Globus pallidus (tissue), 1 donor: ENCODE data around the gene SDK2.

Source experiments
- DNase-seq: peaks from one replicate; pipeline ENCODE4 v3.0.0-alpha.2; 2015; ENCODE audit warnings: low spot score

The SDK2 gene

DNA sequence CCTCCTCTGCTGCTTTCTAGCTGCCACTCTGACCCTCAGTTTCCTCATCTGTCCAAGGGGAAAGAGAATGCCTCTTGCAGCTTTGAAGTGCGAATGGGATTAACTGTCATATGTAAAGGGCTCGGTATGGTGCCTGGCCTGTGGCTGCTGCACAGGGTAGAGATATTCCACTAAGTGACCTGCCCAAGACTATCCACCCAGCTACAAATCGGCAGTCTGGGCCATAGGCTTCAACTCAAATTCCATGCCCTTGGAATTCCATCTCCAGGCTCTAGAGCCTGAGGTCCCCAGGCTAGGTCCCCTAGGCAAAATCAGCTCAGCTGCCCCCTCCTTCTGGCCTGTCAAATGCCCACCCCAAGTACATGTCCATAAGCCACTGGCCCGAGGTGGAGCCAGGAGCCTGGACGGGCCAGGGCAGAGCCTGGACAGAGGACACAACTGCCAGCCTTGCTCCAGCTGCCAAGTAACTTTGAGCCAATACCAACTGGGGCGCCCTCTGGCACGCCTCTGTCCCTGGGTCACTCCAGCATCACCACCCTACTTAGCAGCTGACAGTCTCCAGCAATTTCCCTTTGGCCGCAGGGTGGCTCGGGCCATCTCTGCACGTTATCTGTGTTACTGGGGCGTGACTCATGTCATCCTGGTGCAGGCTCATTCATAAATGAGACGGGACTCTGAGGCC, 57.2 kb downstream of the SDK2 start:
- DNase-seq: peak; percentile 5

DNA sequence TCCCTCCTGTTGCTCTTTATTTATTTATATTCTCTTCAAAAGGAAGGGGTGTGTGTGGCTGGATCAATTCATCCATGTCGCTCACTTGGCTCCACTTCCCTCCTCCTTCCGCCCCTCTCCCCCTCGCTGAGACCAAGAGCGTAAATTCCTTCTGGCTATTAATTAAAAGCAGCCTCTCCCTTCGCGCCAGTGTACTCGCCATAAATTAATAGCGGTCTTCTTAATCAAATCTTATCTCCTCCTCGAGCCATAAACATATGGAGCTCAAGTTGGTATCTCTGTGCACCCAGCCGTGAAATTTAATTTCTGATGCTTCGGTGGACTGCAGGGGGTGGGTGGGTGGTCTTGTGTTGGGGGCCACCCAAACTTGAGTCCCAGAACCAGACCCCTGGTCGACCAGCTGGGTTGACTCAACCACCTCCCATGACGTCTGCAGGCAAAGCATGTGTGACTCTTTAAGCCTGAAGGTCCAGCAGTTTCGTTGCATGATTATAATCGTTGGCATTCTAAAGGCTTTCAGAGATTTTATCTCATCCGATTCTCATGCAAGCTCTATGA, 57.9 kb downstream of the SDK2 start:
- no peak for DNase-seq

DNA sequence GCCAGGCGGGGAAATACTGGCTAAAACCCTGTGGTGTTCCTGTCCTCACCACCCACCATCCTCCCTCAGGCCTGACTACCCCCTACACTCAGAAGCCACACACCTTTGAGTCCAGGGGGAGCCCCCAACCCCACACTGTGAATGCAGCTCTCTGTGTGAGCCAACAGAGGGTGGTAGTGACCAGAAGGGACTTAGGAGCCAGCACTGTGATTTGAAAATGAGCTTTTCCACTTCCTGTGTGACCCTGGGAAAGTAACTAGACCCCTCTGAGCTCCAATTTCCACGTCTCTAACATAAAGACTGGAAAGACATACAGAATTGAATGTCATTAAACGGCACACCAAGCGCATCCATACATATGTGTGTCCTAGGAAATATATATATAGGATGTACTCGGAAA, 58.7 kb downstream of the SDK2 start:
- DNase-seq: no peak

DNA sequence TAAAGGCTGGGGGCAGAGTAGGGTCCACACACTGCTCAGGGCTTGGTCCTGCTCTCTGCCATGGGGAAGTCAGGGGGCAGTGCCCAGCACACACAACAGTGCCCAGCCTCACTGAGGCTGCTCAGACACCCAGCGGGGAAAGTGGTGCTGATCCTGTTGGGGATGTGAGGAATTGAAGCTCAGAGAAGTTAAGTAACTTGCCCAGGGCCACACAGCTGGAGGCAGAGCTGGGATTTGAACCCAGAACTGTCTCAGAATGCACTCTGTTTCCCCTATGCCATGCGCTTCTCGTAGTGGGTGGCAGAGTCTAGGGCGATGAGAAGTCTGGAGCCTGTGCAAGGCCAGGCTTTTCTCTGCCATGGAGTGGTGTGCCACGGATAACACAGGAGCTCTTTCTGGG, 59.3 kb downstream of the SDK2 start:
- DNase-seq: no peak

DNA sequence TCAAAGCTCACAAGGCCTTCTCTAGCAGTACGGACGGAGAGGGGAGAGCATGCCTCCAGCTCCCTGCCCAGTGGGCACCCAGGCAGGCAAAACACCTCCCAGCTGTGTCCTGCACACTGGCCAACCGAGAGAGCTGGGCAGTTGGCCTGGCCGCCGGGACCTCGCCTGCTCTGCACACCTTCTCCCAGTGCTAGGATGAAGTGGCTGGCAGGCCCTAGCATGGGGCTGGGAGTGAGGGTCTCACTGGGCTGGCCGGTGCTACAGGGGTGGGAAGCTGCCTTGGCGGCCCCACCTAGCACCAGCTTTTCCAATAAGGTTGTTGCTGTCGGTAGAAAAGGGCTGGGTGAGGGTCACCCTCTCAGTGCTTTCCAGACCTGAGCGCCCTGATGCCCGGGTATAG, 60.2 kb downstream of the SDK2 start:
- no peak for DNase-seq

DNA sequence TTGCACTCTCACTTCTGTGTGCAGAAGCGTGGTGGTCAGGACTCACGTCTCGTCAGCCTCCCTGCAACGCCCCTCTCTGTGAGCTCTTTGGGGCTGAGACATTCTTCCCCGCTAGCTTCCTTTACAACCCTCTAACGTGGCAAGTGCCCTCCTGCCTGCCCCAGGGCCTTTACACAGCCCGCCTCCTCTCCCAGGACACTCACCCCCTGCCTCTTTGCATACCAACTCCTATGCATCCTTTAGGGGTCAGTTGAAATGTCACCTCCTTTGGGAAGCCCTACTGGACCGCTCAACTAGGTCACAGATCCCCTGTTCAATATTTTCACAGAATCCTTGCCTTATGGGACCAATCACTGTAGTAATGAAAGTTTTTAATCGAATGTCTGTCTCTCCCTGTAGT, 61.4 kb downstream of the SDK2 start:
- DNase-seq: no peak

DNA sequence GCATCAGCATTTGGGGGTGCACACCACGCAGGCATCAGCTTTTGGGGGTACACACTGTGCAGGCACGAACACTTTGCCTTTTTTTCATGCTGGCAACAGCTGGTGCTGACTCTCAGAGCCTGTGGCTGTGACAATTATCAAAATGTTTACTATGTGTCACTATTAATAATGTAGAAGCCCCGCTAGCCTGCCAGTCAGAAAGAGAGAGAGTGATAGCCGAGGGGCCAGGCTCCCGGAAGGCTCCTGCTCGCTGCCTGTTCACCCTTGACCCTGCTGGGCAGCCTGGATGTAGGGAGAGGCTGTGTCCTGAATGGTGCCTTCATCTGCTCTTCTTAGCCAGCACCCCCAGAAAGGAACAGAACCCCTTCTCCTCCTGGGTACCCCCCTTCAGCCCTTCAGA, 61.9 kb downstream of the SDK2 start:
- DNase-seq: no peak

DNA sequence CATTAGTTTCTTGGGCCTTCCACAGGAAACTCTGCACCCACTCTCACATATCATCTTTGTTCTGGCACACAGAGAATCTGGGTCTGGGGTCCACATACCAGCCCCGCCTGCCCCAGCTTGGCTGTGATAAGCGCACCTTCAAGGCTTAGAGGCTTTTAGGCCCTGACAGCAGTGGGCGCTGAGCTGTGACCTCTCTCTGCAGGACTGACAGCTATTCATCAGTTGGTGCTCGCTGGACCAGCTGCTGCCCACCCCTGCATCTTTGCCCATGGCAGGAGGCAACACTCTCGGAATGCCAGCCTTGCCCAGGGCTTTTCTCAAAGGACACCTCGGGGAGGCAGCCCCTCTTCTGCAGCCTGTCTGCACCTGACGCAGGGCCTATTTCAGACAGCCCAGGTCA, 62.9 kb downstream of the SDK2 start:
- no peak for DNase-seq

DNA sequence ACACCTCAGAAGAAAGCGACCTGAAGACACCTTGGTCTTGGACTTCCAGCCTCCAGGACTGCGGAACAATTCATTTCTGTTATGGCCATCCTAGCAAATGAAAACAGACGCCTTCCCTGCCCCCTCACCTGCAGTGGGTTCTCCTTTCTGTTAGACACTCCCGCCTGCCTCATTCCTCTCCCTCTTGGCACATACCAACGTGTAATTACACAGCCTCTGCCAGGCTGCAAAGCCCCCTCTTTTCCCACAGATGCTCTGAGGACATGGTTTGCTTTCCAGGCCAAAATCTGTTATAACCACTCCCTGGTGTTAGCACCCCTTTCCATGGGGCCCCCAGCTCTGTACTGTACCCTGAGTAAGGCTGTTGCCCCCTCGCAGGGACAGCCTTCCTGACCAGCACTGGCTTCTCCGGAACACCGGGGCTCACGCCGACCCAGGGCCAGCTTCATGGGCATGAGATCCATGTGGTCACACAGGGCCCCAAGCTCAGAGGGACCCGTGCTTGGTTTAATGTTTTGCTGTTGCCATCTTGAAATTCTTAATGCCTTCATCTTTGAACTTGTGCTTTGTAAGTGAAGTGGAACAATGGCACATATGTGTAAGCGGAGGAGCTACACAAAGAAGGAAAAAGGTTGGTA, 64.1 kb downstream of the SDK2 start:
- no peak for DNase-seq

DNA sequence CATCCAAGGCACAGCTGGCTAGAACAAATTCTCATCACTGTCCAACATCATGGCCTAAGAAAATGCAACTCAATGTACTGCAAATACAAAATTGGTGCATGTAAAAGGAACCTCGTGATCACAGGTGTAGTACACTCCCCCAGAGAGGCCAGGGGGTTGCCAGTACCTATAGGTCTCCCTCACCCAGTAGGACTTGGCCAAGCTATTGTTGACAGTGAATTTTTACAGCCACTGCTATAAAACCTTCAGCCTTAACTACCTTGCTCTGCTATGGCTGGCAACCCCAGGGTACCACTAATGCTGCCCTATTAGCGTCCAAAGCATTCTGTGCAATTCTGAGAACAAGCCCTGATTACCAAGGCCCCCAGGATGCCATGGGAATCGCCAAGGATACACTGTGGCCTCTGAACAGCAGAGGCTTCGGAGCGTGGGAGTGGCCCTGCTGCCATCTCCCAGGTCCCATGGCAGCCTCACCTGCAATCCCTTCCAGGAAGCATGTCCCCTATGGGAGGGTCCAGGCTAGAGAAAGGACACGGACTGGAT, 67.6 kb downstream of the SDK2 start:
- no peak for DNase-seq

DNA sequence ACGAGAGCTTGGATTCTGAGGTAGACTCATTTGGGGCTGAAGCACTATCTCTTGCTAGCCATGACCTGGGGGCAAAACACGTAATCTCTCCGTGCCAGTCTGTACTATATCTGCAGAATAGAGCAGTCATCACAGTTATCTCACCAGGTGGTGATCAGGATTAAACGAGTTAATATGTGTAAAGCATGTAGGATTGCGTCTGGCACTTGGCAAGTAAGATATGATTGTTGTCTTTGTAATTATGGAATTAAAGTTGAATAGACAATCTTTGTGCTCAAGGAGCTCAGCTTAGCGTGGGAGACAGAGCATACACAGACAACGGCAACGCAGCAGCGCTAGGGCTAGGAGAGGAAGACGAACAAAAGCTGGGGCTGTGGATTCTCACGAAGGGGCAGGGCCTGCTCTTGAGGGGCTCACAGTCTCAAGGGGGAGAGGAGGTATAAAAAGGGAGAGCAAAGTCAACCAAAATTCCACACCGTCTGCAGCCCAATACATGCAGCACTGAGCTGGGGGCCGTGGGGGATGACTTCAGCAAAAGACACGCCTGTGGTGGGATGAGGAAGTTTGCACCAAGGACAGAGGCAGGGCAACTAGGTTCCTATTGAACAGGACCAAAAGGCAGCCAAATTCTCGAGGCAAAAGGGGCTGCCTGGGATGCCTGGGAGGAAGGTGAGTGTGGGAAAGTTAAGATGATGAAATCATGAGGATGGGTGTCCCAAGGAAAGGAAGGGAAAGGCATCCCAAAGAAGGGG, 68.6 kb downstream of the SDK2 start:
- DNase-seq: no peak

DNA sequence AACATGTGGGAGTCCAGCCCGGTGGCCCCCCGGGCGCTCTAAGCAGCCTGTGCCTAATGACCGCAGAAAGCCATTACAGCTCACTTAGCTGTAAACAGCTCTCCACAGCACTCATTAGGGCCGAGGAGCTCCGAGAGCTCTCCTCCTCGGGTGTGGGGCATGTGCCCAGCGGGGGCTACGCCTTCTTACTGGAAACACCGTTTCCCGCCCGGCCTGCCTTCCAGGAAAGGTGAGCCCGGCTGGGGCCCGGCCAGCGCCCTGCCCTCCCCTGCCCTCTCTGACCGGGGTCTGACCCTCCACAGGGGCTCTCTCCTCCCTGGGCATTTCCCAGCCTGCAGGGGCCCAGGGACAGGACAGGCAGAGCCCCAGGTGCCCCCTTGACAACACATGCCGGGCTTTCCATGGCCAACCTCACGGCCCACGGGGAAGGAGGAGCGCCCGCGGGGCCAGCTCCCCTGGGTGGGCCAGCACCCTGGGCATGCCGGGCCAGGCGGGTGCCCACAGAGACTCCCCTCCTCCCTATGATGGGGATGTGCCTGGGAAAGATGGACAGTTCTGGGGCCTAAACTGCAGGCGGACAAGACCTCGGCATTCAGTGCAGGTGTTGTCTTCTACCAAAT, 72.6 kb downstream of the SDK2 start:
- no peak for DNase-seq

DNA sequence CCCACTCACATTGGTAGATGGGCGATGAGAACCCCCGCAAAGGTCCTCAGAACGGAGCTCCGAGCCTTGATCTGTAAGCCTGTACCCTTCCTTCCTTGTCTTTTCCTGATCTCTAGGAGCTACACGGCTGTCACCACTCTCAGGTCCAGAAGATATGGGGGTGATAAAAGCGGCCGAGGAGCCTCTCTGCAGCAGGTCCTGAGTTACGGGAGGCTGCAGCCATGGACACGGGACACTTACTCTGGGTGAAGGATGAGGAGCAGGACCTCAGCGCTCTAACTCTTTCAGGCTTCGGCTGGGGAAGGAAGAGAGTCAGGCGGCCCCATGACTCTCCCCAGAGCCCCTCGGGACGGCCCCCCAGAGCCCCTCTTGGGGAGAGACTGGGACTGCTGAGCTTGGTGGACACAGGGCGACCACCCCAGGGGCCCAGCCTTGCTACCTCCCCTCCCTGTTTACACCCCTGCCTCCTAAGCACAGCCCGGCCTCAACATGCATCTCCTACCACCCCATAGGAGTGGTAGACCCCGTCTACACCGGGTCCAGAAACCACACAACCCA, 74.4 kb downstream of the SDK2 start:
- DNase-seq: no peak

DNA sequence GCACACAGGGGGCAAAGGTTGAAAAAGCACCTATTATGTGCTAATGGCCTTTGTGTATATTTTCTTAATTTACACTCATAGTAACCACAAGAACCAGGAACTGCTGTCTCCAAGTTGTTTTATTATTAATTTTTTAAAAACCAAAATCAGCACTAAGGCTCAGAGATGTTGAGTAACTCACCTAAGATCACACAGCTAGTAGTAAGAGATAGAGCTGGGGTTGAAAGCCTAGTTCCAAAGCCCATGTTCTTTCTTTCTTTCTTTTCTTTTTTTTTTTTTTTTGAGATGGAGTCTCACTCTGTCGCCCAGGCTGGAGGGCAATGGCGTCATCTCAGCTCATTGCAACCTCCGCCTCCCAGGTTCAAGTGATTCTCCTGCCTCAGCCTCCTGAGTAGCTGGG, 75.3 kb downstream of the SDK2 start:
- no peak for DNase-seq

DNA sequence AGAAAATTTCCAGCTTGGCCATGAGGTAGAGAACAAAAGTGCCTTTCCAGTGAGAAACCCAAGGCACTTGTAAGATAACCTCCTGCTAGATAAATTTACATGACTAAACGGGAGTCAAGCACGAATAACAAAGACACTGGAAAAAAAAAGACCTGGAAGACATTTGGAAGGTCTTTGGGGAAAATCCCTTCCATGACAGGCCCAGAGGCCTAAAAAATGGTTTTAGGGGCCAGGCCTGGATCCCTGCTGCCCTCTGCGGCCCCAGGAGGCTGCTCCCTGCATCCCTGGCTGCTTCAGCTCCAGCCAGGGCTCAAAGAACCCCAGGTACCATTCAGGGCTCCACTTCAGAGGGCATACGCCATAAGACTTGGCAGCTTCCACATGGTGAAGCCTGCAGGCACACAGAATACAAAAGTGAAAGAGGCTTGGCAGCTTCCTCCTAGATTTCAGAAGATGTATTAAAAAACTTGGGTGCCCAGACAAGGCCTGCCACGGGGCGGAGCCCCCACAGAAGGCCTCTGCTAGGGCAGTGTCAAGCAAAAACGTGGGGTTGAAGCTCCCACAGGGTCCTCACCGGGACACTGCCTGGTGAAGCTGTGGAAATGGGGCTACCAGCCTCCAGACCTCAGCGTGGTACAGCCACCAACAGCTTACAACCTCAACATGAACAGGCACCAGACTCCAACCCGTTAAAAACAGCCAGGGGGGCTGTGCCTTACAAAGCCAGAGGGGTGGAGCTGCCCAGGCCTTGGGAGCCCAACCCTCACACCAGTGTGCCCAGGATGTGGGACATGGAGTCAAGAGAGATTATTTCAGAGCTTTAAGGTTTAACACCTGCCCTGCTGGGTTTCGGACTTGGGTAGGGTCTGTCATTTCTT, 77.1 kb downstream of the SDK2 start:
- DNase-seq: no peak

DNA sequence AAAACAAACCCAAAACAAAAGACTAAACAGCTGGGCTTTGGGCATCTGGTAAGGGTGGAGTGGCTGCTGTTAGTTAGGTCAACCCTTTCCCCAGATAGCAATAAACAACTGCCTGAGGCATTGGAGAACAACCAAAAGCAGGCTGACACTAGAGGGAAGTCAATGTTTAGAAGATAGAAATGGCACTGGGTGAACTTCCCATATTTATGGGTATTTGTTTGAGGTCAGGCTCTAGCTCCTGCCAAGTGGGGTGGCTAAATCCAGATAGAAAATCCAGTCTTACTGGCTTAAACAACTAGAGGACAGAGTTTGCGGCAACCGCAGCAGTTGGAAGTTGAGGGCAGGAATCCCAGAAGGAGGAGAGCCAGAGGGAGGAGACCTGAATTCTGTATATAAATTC, 79.4 kb downstream of the SDK2 start:
- DNase-seq: no peak

DNA sequence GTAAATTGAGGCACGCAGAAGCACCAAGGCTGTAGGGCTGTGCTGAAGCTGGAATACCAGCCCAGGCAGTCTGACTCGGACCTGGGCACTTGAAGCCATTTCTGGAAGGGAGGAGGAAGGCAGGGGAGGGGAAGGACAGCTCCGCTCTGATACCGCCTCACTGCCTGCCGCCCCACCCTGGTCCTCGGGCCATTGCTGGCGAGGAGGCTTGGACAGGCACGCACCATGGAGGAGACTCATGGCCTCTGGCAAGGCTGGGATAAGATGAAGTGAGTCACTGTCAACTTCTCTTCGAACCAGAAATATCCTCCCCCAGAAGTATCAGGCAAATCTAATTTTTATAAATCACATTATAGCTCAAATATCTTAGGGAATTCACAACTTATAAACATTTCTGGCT, 81.3 kb downstream of the SDK2 start:
- no peak for DNase-seq

DNA sequence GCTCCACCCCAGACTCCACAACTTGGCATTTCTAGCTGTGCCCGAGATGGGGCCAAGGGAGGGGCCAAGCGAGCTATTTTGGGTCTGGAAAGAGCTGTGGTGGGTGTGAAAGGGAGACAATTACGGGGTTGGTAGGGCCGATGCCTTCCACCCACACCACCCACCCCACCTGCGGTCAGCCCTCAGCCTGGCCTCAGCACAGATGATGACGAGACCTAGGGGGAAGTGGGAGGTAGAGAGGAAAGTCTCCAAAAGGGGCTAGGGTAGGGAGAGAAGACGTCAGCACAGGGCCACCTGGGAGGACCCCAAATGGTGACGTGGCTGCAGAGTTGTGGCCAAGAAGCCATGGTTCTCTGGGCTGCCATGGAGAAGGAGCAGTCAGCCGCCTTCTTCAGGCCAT, 83.1 kb downstream of the SDK2 start:
- no peak for DNase-seq

DNA sequence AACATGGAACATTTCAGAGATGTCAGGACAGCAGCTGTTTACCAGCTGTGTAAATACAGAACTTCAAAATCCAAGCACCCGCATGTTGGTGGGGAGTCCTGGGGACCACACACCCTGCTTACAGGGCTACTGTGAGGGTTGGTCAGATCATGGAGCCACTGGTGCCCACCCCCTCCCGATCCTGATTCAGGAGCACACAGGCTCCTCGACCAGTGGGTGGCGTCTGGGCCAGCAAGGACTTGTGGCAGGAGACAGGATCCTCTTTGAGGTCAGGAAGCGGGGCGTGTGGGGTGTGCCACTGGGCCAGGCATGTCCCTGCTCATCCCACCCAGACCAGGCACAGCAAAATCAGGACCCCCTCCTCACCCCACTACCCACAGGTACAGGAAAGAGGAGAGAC, 83.6 kb downstream of the SDK2 start:
- DNase-seq: no peak

DNA sequence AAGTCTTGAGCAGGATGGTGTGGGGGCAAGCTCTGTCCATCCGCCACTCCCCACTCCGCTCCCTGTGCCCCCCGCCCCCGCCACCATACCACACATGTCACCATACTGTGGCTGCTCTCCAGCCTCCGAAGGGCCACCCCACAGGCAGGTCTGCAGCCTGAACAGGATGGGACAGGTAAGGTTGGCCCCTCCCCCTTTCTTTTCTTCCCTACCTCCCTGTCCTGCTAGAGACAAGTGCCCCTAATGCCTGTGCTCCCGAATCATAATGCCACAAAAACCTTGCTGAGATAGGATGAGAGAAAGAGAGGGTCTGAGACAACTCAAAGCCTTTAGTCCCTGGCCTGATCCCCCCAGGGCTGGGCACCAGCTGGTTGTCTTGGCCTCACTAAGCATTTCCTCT, 84.7 kb downstream of the SDK2 start:
- no peak for DNase-seq
